GM21447 (cell line): ENCODE measurements around the gene YIPF3.
"Not testable (repeated sequence)": the region's sequence is repeated elsewhere in the genome, so short reads cannot be mapped to it uniquely, and the experiment has no call there.

Source experiments
- ATAC-seq: cut with Tn5 transposase; IDR thresholded peaks from one replicate; pipeline ENCODE4 v1.9.1; 2021; ENCODE audit not compliant: unreplicated experiment

The YIPF3 gene

GRCh38 chr6:43516697-43517504 is at the start of gene YIPF3, which contains the start of gene POLR1C:
Gene YIPF3 (minus strand): TSS chr6:43516926. CDS start chr6:43516807, 119 bp downstream.
Gene POLR1C (plus strand): TSS chr6:43517089. CDS start chr6:43517110, 21 bp downstream.
- ATAC-seq: peak; percentile 93

- no peak for ATAC-seq
These were observed 42.6 kb upstream of the YIPF3 start for GRCh38 chr6:43559328-43559727.

- ATAC-seq: not testable (repeated sequence)
These were observed 40.9 kb upstream of the YIPF3 start for GRCh38 chr6:43557620-43558019.

GRCh38 chr6:43547222-43547621 is 30.5 kb upstream of the YIPF3 start:
- ATAC-seq: no peak

GRCh38 chr6:43544461-43544860 is 27.7 kb upstream of the YIPF3 start:
- ATAC-seq: no peak

GRCh38 chr6:43541774-43542471 is 25.2 kb upstream of the YIPF3 start:
- no peak for ATAC-seq

- ATAC-seq: no peak
These were observed 23.8 kb upstream of the YIPF3 start for GRCh38 chr6:43540507-43540906.

GRCh38 chr6:43539409-43539808 is 22.7 kb upstream of the YIPF3 start:
- ATAC-seq: not testable (repeated sequence)

GRCh38 chr6:43538986-43539385 is 22.3 kb upstream of the YIPF3 start:
- ATAC-seq: not testable (repeated sequence)

- ATAC-seq: no peak
These were observed 15.5 kb upstream of the YIPF3 start for GRCh38 chr6:43532201-43532600.

- ATAC-seq: no peak
These were observed 7.8 kb upstream of the YIPF3 start for GRCh38 chr6:43524483-43524961.

GRCh38 chr6:43523284-43523683 is 6.6 kb upstream of the YIPF3 start:
- ATAC-seq: no peak

- ATAC-seq: no peak
These were observed 6.0 kb upstream of the YIPF3 start for GRCh38 chr6:43522547-43523261.

GRCh38 chr6:43521836-43522235 is 5.1 kb upstream of the YIPF3 start:
- no peak for ATAC-seq

- no peak for ATAC-seq
These were observed 3.4 kb upstream of the YIPF3 start for GRCh38 chr6:43520097-43520496.

GRCh38 chr6:43517505-43518357 is 1.0 kb upstream of the YIPF3 start:
- ATAC-seq: no peak

- ATAC-seq: peak; percentile 4
These were observed 394 bp downstream of the YIPF3 start for GRCh38 chr6:43516367-43516696.

GRCh38 chr6:43515808-43516207 is 918 bp downstream of the YIPF3 start:
- ATAC-seq: no peak

GRCh38 chr6:43511824-43512415 is 4.8 kb downstream of the YIPF3 start:
- ATAC-seq: no peak

- no peak for ATAC-seq
These were observed 5.9 kb downstream of the YIPF3 start for GRCh38 chr6:43510827-43511163.
